GM19351 (cell line): Measurements from ENCODE around the gene STYXL1.
"Not testable (repeated sequence)": the region's sequence is repeated elsewhere in the genome, so short reads cannot be mapped to it uniquely, and the experiment has no call there.

Experiments
- ATAC-seq: cut with Tn5 transposase; IDR thresholded peaks from one replicate; pipeline ENCODE4 v1.9.1; 2021; ENCODE audit warnings: mild to moderate bottlenecking, moderate library complexity; ENCODE audit not compliant: unreplicated experiment

STYXL1 gene

GRCh38 chr7:76066716-76067503 is 19.1 kb upstream of the STYXL1 start:
- no peak for ATAC-seq

- ATAC-seq: no peak
These were observed 17.3 kb upstream of the STYXL1 start for GRCh38 chr7:76065016-76065612.

GRCh38 chr7:76064208-76064970 is 16.6 kb upstream of the STYXL1 start:
- ATAC-seq: no peak

GRCh38 chr7:76063525-76063924 is 15.7 kb upstream of the STYXL1 start:
- no peak for ATAC-seq

GRCh38 chr7:76063114-76063513 is 15.3 kb upstream of the STYXL1 start:
- no peak for ATAC-seq

- no peak for ATAC-seq
These were observed 14.5 kb upstream of the STYXL1 start for GRCh38 chr7:76062254-76062653.

- no peak for ATAC-seq
These were observed 13.0 kb upstream of the STYXL1 start for GRCh38 chr7:76060842-76061241.

GRCh38 chr7:76058745-76059144 is 10.9 kb upstream of the STYXL1 start:
- ATAC-seq: not testable (repeated sequence)

GRCh38 chr7:76057813-76058145 is 10.0 kb upstream of the STYXL1 start:
- no peak for ATAC-seq

GRCh38 chr7:76057103-76057812 is 9.5 kb upstream of the STYXL1 start:
- ATAC-seq: no peak

- ATAC-seq: no peak
These were observed 8.4 kb upstream of the STYXL1 start for GRCh38 chr7:76056241-76056640.

GRCh38 chr7:76054123-76055120 is 6.6 kb upstream of the STYXL1 start:
- no peak for ATAC-seq

- no peak for ATAC-seq
These were observed 5.7 kb upstream of the STYXL1 start for GRCh38 chr7:76053461-76053860.

- ATAC-seq: not testable (repeated sequence)
These were observed 4.9 kb upstream of the STYXL1 start for GRCh38 chr7:76052681-76053080.

GRCh38 chr7:76051840-76052239 is 4.0 kb upstream of the STYXL1 start:
- no peak for ATAC-seq

GRCh38 chr7:76050545-76050944 is 2.7 kb upstream of the STYXL1 start:
- no peak for ATAC-seq

- no peak for ATAC-seq
These were observed 1.5 kb upstream of the STYXL1 start for GRCh38 chr7:76049295-76049694.

GRCh38 chr7:76048668-76048988 is 828 bp upstream of the STYXL1 start:
- ATAC-seq: no peak

- ATAC-seq: peak; percentile 3
These were observed 442 bp downstream of the STYXL1 start for GRCh38 chr7:76047305-76047810.

- ATAC-seq: no peak
These were observed 3.4 kb downstream of the STYXL1 start for GRCh38 chr7:76044375-76044865.
